Measurements from ENCODE around the gene FKBP8.

FKBP8 gene

GRCh38 chr19:18488838-18489626 lies 54.3 kb downstream of the FKBP8 start:
- no peak overlapping the region for H3K27ac ChIP-seq (ENCODE audit: low read depth, low read length)
- H3K9ac ChIP-seq (ENCODE audit: low read length), result no peak overlapping the region
- no peaks in the 10 kb centered on the region for H3K36me3 ChIP-seq (ENCODE audit: control insufficient read depth, insufficient read depth, low read length)
- no peak overlapping the region for H3K4me3 ChIP-seq (ENCODE audit: low read depth, low read length)
- peaks cover 19% of the 10 kb centered on the region for H3K4me1 ChIP-seq (ENCODE audit: control insufficient read depth, insufficient read depth, low read length)
- H3K9me3 ChIP-seq (ENCODE audit: control insufficient read depth, insufficient read depth, low read depth, low read length), result no peaks in the 10 kb centered on the region
- no peaks in the 10 kb centered on the region for H3K27me3 ChIP-seq (ENCODE audit: control insufficient read depth, insufficient read depth, low read length)

- Histone ChIP-seq H3K36me3 (ENCODE audit: control insufficient read depth, insufficient read depth, low read length) (no peaks in the 10 kb centered on the region), H3K9ac (ENCODE audit: low read length) (no peak overlapping the region), H3K27me3 (ENCODE audit: control insufficient read depth, insufficient read depth, low read length) (no peaks in the 10 kb centered on the region), H3K27ac (ENCODE audit: low read depth, low read length) (no peak overlapping the region), H3K4me3 (ENCODE audit: low read depth, low read length) (no peak overlapping the region), H3K9me3 (ENCODE audit: control insufficient read depth, insufficient read depth, low read depth, low read length) (no peaks in the 10 kb centered on the region), H3K4me1 (ENCODE audit: control insufficient read depth, insufficient read depth, low read length) (peaks cover 19% of the 10 kb centered on the region)
Observed at GRCh38 chr19:18488403-18488723, 55.0 kb downstream of the FKBP8 start.

- Histone ChIP-seq H3K27me3 (ENCODE audit: control insufficient read depth, insufficient read depth, low read length) (no peaks in the 10 kb centered on the region), H3K9me3 (ENCODE audit: control insufficient read depth, insufficient read depth, low read depth, low read length) (no peaks in the 10 kb centered on the region), H3K27ac (ENCODE audit: low read depth, low read length) (no peak overlapping the region), H3K4me1 (ENCODE audit: control insufficient read depth, insufficient read depth, low read length) (peaks cover 19% of the 10 kb centered on the region), H3K4me3 (ENCODE audit: low read depth, low read length) (no peak overlapping the region), H3K36me3 (ENCODE audit: control insufficient read depth, insufficient read depth, low read length) (no peaks in the 10 kb centered on the region), H3K9ac (ENCODE audit: low read length) (no peak overlapping the region)
Observed at GRCh38 chr19:18487576-18488402, 55.6 kb downstream of the FKBP8 start.

- Histone ChIP-seq H3K4me1 (ENCODE audit: control insufficient read depth, insufficient read depth, low read length) (peaks cover 19% of the 10 kb centered on the region), H3K4me3 (ENCODE audit: low read depth, low read length) (no peak overlapping the region), H3K9me3 (ENCODE audit: control insufficient read depth, insufficient read depth, low read depth, low read length) (no peaks in the 10 kb centered on the region), H3K27ac (ENCODE audit: low read depth, low read length) (no peak overlapping the region), H3K27me3 (ENCODE audit: control insufficient read depth, insufficient read depth, low read length) (no peaks in the 10 kb centered on the region), H3K36me3 (ENCODE audit: control insufficient read depth, insufficient read depth, low read length) (no peaks in the 10 kb centered on the region), H3K9ac (ENCODE audit: low read length) (no peak overlapping the region)
Observed at GRCh38 chr19:18486746-18487145, 56.6 kb downstream of the FKBP8 start.

GRCh38 chr19:18484992-18485391 lies 58.4 kb downstream of the FKBP8 start:
- Histone ChIP-seq H3K27ac (ENCODE audit: low read depth, low read length) (no peak overlapping the region), H3K4me3 (ENCODE audit: low read depth, low read length) (no peak overlapping the region), H3K27me3 (ENCODE audit: control insufficient read depth, insufficient read depth, low read length) (no peaks in the 10 kb centered on the region), H3K36me3 (ENCODE audit: control insufficient read depth, insufficient read depth, low read length) (no peaks in the 10 kb centered on the region), H3K9ac (ENCODE audit: low read length) (no peak overlapping the region), H3K9me3 (ENCODE audit: control insufficient read depth, insufficient read depth, low read depth, low read length) (no peaks in the 10 kb centered on the region), H3K4me1 (ENCODE audit: control insufficient read depth, insufficient read depth, low read length) (peaks cover 19% of the 10 kb centered on the region)

- no peak overlapping the region for H3K27ac ChIP-seq (ENCODE audit: low read depth, low read length)
- H3K9ac ChIP-seq (ENCODE audit: low read length), result no peak overlapping the region
- no peaks in the 10 kb centered on the region for H3K27me3 ChIP-seq (ENCODE audit: control insufficient read depth, insufficient read depth, low read length)
- H3K9me3 ChIP-seq (ENCODE audit: control insufficient read depth, insufficient read depth, low read depth, low read length), result no peaks in the 10 kb centered on the region
- peaks cover 20% of the 10 kb centered on the region for H3K4me1 ChIP-seq (ENCODE audit: control insufficient read depth, insufficient read depth, low read length)
- no peaks in the 10 kb centered on the region for H3K36me3 ChIP-seq (ENCODE audit: control insufficient read depth, insufficient read depth, low read length)
- no peak overlapping the region for H3K4me3 ChIP-seq (ENCODE audit: low read depth, low read length)
Observed at GRCh38 chr19:18483119-18483890, 60.1 kb downstream of the FKBP8 start.

Measured in HUES6 (cell line).